ENCODE results near the gene SFTPB.

DNA sequence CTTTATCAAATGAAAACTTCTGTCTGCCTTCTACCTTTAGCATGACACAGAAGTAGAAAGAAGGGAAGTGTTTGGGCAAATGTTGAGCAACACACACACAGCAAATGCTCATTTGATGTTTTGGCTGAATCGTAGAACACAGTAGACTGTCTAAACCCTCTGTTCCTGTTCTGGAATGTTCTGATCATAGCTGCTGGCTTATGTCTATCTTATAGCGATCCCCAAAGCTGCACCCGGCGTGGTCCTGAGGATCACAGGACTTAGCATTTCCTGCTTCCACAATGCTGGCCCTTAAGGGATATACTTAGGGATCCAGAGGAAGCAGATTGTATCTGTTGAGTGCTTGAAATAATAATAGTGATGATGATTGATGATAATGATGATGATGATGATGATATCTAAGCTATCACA lies 41.4 kb upstream of the SFTPB start:
- TF ChIP-seq, protein P1, sequence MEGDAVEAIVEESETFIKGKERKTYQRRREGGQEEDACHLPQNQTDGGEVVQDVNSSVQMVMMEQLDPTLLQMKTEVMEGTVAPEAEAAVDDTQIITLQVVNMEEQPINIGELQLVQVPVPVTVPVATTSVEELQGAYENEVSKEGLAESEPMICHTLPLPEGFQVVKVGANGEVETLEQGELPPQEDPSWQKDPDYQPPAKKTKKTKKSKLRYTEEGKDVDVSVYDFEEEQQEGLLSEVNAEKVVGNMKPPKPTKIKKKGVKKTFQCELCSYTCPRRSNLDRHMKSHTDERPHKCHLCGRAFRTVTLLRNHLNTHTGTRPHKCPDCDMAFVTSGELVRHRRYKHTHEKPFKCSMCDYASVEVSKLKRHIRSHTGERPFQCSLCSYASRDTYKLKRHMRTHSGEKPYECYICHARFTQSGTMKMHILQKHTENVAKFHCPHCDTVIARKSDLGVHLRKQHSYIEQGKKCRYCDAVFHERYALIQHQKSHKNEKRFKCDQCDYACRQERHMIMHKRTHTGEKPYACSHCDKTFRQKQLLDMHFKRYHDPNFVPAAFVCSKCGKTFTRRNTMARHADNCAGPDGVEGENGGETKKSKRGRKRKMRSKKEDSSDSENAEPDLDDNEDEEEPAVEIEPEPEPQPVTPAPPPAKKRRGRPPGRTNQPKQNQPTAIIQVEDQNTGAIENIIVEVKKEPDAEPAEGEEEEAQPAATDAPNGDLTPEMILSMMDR (IDR thresholded peaks at IDR 0.05): no peak
- no peak for TF ChIP-seq POLR2A (IDR thresholded peaks at IDR 0.05)
- no peak for TF ChIP-seq EP300 (IDR thresholded peaks at IDR 0.05)
- no peak for TF ChIP-seq POLR2AphosphoS5 (IDR thresholded peaks at IDR 0.05)
